IMR-90 (cell line): Measurements from ENCODE around the gene MALL. TPM values are rescaled to one million over a fixed set of nuclear protein-coding genes. Genes with fewer than 3 reads are reported as not detected.
"Not testable (repeated sequence)": the region's sequence is repeated elsewhere in the genome, so short reads cannot be mapped to it uniquely, and the experiment has no call there.

ENCODE experiments used
- ATAC-seq: fragments of 200-7000 bp; cut with Tn5 transposase; 2 replicates; pipeline ENCODE4 v1.9.1; 2020; ENCODE audit warnings: low read depth, mild to moderate bottlenecking, moderate library complexity
- BruUV-seq: library from RNA; stranded (reverse); fragments of 400-500 nt; replicated peaks from 2 replicates; lab custom pipeline; 2021; lab: Mats Ljungman, UMichigan
- CTCF ChIA-PET: fragments of 300-600 bp; formaldehyde crosslinking; extraction: SDS; loops from one replicate; lab custom pipeline; 2021; ENCODE audit warnings: antibody characterized with exemption; lab: Yijun Ruan, JAX
- POLR2A ChIA-PET: fragments of 300-600 bp; sonication (Branson Sonifier 250); formaldehyde crosslinking; loops from one replicate; lab custom pipeline; 2022; ENCODE audit warnings: antibody characterized with exemption; ENCODE audit not compliant: unreplicated experiment; lab: Charles Lee
- DNase-seq: peaks from one replicate; pipeline ENCODE4 v3.0.0; 2013
- H2AFZ ChIP-seq: replicated peaks from 2 replicates; pipeline ENCODE3; 2013; ENCODE audit warnings: low read length, mild to moderate bottlenecking; ENCODE audit not compliant: poor library complexity
- H2AK5ac ChIP-seq: 2 replicates; pipeline ENCODE4 v1.6.1; 2013; ENCODE audit warnings: low read depth, low read length, inconsistent platforms
- H2AK9ac ChIP-seq: replicated peaks from 2 replicates; pipeline ENCODE3; 2013; ENCODE audit warnings: mild to moderate bottlenecking, low read depth, low read length, moderate library complexity; ENCODE audit not compliant: poor library complexity
- H2BK120ac ChIP-seq: 2 replicates; pipeline ENCODE4 v1.6.1; 2013; ENCODE audit warnings: low read depth, low read length, inconsistent platforms
- H2BK15ac ChIP-seq: 3 replicates; pipeline ENCODE4 v1.6.1; 2013; ENCODE audit warnings: low read depth, low read length, inconsistent platforms
- H2BK20ac ChIP-seq: 2 replicates; pipeline ENCODE4 v1.6.1; 2013; ENCODE audit warnings: low read depth, mild to moderate bottlenecking, inconsistent platforms, low read length, moderate library complexity
- H2BK5ac ChIP-seq: 2 replicates; pipeline ENCODE4 v1.6.1; 2013; ENCODE audit warnings: mild to moderate bottlenecking, low read depth, low read length, inconsistent platforms; ENCODE audit not compliant: poor library complexity, severe bottlenecking
- H3K14ac ChIP-seq: replicated peaks from 2 replicates; pipeline ENCODE4 v1.6.1; 2013; ENCODE audit warnings: low read depth, low read length, inconsistent platforms
- H3K18ac ChIP-seq: 2 replicates; pipeline ENCODE4 v1.6.1; 2013; ENCODE audit warnings: low read depth, low read length, control low read depth
- H3K23ac ChIP-seq: 2 replicates; pipeline ENCODE4 v1.6.1; 2013; ENCODE audit warnings: low read depth, low read length, inconsistent platforms
- H3K27ac ChIP-seq: 2 replicates; pipeline ENCODE4 v1.5.1; 2013; ENCODE audit warnings: mild to moderate bottlenecking, control low read depth, low read length; ENCODE audit not compliant: insufficient read depth
- H3K27me3 ChIP-seq: 2 replicates; pipeline ENCODE4 v1.6.1; 2013; ENCODE audit warnings: low read length; ENCODE audit not compliant: control insufficient read depth, insufficient read depth
- H3K36me3 ChIP-seq: 2 replicates; pipeline ENCODE4 v1.6.1; 2013; ENCODE audit warnings: low read length, mixed read lengths; ENCODE audit not compliant: control insufficient read depth, insufficient read depth
- H3K4ac ChIP-seq: 2 replicates; pipeline ENCODE4 v1.6.1; 2013; ENCODE audit warnings: low read depth, low read length, inconsistent platforms
- H3K4me1 ChIP-seq: 2 replicates; pipeline ENCODE4 v1.6.1; 2013; ENCODE audit warnings: low read length, mixed read lengths; ENCODE audit not compliant: control insufficient read depth, insufficient read depth
- H3K4me2 ChIP-seq: 2 replicates; pipeline ENCODE4 v1.6.1; 2013; ENCODE audit warnings: low read depth, mild to moderate bottlenecking, control low read depth, low read length, moderate library complexity
- H3K4me3 ChIP-seq: 2 replicates; pipeline ENCODE4 v1.5.1; 2013; ENCODE audit warnings: low read depth, mild to moderate bottlenecking, control low read depth, low read length, moderate library complexity; ENCODE audit not compliant: insufficient read depth
- H3K56ac ChIP-seq: 2 replicates; pipeline ENCODE4 v1.6.1; 2013; ENCODE audit warnings: low read length, inconsistent platforms; ENCODE audit not compliant: insufficient read depth; ENCODE audit errors: extremely low read depth
- H3K79me1 ChIP-seq, 2 experiments: 2 replicates each; pipeline ENCODE4 v1.6.1; 2013; ENCODE audit warnings: low read length in 2 of 2, inconsistent platforms in 1 of 2, low read depth in 1 of 2
- H3K9ac ChIP-seq: 2 replicates; pipeline ENCODE4 v1.6.1; 2013; ENCODE audit warnings: low read depth, low read length, control low read depth
- H3K9me1 ChIP-seq: 2 replicates; pipeline ENCODE4 v1.6.1; 2013; ENCODE audit warnings: low read length, inconsistent platforms; ENCODE audit not compliant: insufficient read depth
- H3K9me3 ChIP-seq: 2 replicates; pipeline ENCODE4 v1.6.1; 2013; ENCODE audit warnings: low read length; ENCODE audit not compliant: control insufficient read depth, insufficient read depth
- H4K20me1 ChIP-seq: 2 replicates; pipeline ENCODE4 v1.6.1; 2013; ENCODE audit warnings: low read length, inconsistent platforms; ENCODE audit not compliant: insufficient read depth
- H4K5ac ChIP-seq: 2 replicates; pipeline ENCODE4 v1.6.1; 2013; ENCODE audit warnings: mild to moderate bottlenecking, low read depth, low read length, control low read depth
- H4K8ac ChIP-seq, 2 experiments: 2 replicates each; pipeline ENCODE4 v1.6.1; 2013; ENCODE audit warnings: low read depth in 2 of 2, low read length in 2 of 2, control low read depth in 1 of 2, inconsistent platforms in 1 of 2
- H4K91ac ChIP-seq: 2 replicates; pipeline ENCODE4 v1.6.1; 2013; ENCODE audit warnings: low read depth, low read length, inconsistent platforms; ENCODE audit not compliant: insufficient read depth
- WGBS, 2 experiments: methylation state at CpG; one replicate each; pipeline versions ENCODE4 v1.1.5 to v1.1.7; 2013; ENCODE audit warnings: missing lambda C conversion rate in 2 of 2; ENCODE audit not compliant: insufficient read length in 1 of 2; ENCODE audit errors: extremely low coverage in 2 of 2; 5-methylcytosine and 5-hydroxymethylcytosine counted together
- dilution Hi-C: fragments of 300-500 bp; cut with HindIII; formaldehyde crosslinking; loops from one replicate; pipeline ENCODE4 v1.14.3; 2018; ENCODE audit warnings: low sequenced_read_pairs; ENCODE audit not compliant: unreplicated experiment
- in situ Hi-C: fragments of 300-500 bp; cut with MboI; formaldehyde crosslinking; loops from 3 replicates; pipeline ENCODE4 v1.14.3; 2019; ENCODE audit warnings: low sequenced_read_pairs, inconsistent platforms, mixed read lengths
- intact Hi-C: fragments of 100-400 bp; cut with micrococcal nuclease; formaldehyde crosslinking; loops from 2 replicates; pipeline ENCODE4 v1.10.0; 2022
- polyA plus RNA-seq, 3 experiments: library from polyadenylated mRNA; depleted of rRNA; stranded (reverse); fragments of >200 nt; gene quantifications; 2 replicates each; pipeline ENCODE4 v1.2.3, GENCODE V29; 2012; ENCODE audit warnings: low replicate concordance in 1 of 3
- total RNA-seq: library from RNA; depleted of rRNA; stranded (reverse); fragments of >200 nt; gene quantifications from 2 replicates; pipeline ENCODE4 v1.2.3, GENCODE V29; 2012

Gene MALL
- total and polyA plus RNA-seq, 2 of the 4 experiments (the other 2 are of a cell fraction): 1.6 TPM

DNA sequence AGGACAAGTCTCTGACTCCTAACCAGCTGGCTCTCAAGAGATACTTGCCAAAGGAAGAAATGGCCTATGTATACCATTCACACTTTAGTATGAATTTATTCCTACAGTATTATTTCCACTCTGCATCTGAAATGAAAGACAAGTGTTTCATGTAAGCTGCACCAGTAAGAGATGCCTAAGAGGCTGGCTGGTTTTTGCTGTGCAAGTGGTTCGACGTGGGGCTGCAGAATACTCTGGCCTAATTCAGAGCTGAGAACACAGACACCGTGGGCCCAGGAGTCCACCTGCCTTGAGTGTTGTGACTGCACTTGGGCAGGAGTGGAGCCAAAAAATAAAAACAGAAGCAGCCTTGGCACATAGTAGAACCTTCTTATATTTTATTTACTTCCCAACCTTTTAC lies 47.5 kb downstream of the MALL start:
- H3K56ac ChIP-seq, CTCF ChIA-PET, POLR2A ChIA-PET, H4K20me1 ChIP-seq, H3K4me1 ChIP-seq, H3K79me1 ChIP-seq, H3K36me3 ChIP-seq, H4K5ac ChIP-seq, dilution Hi-C loops, H3K4me2 ChIP-seq, H3K14ac ChIP-seq, DNase-seq, BruUV-seq, H3K9me3 ChIP-seq, H3K9ac ChIP-seq, H2BK15ac ChIP-seq, H2BK5ac ChIP-seq, H2AFZ ChIP-seq, H4K8ac ChIP-seq, H3K18ac ChIP-seq, H2AK5ac ChIP-seq, H3K4ac ChIP-seq, intact Hi-C loops, H2BK20ac ChIP-seq, H3K23ac ChIP-seq, H3K4me3 ChIP-seq, H2BK120ac ChIP-seq, ATAC-seq, H2AK9ac ChIP-seq, H4K91ac ChIP-seq, H3K27me3 ChIP-seq, H3K27ac ChIP-seq, in situ Hi-C loops, H3K9me1 ChIP-seq: not testable (repeated sequence)
- no CpG with 5 or more reads among the region's 3 CpGs for WGBS, 2 experiments

DNA sequence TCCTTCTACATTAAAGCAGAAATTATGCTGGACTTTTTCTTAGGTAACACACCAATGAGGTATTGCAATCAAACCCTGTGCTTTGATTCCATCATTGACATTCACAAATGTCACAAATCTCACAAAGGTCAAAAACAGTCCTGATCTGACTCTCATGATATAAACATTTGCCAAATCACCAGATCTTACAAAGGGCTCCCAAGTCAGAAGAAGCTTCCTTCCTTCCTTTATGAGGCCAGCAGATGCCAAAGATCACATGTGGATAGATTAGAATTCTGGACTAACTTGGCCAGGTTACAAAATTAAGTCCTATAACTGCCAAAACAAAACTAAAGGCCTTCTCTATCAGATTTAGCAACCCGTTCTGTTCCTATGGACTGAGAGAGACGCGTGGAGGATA lies 53.3 kb downstream of the MALL start:
- H3K79me1 ChIP-seq, H4K8ac ChIP-seq, ATAC-seq, H3K36me3 ChIP-seq, H3K56ac ChIP-seq, H3K9ac ChIP-seq, CTCF ChIA-PET, BruUV-seq, intact Hi-C loops, H3K4ac ChIP-seq, H2AK9ac ChIP-seq, H4K20me1 ChIP-seq, H2BK120ac ChIP-seq, H3K27me3 ChIP-seq, H4K5ac ChIP-seq, H3K18ac ChIP-seq, H3K14ac ChIP-seq, POLR2A ChIA-PET, H3K4me2 ChIP-seq, H3K4me3 ChIP-seq, H2BK15ac ChIP-seq, H2BK20ac ChIP-seq, DNase-seq, H3K27ac ChIP-seq, H3K23ac ChIP-seq, H3K9me3 ChIP-seq, H2AK5ac ChIP-seq, H3K4me1 ChIP-seq, dilution Hi-C loops, in situ Hi-C loops, H2BK5ac ChIP-seq, H2AFZ ChIP-seq, H3K9me1 ChIP-seq, H4K91ac ChIP-seq: not testable (repeated sequence)
- WGBS, 2 experiments: no CpG with 5 or more reads among the region's 3 CpGs
